ENCODE measurements around the gene TRABD2B.

GRCh38 chr1:47907177-47907528, 90.0 kb downstream of the TRABD2B start:
- TF ChIP-seq, protein P1, sequence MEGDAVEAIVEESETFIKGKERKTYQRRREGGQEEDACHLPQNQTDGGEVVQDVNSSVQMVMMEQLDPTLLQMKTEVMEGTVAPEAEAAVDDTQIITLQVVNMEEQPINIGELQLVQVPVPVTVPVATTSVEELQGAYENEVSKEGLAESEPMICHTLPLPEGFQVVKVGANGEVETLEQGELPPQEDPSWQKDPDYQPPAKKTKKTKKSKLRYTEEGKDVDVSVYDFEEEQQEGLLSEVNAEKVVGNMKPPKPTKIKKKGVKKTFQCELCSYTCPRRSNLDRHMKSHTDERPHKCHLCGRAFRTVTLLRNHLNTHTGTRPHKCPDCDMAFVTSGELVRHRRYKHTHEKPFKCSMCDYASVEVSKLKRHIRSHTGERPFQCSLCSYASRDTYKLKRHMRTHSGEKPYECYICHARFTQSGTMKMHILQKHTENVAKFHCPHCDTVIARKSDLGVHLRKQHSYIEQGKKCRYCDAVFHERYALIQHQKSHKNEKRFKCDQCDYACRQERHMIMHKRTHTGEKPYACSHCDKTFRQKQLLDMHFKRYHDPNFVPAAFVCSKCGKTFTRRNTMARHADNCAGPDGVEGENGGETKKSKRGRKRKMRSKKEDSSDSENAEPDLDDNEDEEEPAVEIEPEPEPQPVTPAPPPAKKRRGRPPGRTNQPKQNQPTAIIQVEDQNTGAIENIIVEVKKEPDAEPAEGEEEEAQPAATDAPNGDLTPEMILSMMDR (IDR thresholded peaks at IDR 0.05) = no peak
- no peak for TF ChIP-seq ZFX (IDR thresholded peaks at IDR 0.05; ENCODE audit: borderline replicate concordance)
